ENCODE measurements around the gene EHBP1.

The EHBP1 gene

GRCh38 chr2:62928015-62928414 is 222.5 kb downstream of the EHBP1 start:
- H3K4me1 Mint-ChIP-seq (ENCODE audit: low read depth), result no peaks in the 10 kb centered on the region
- H3K4me3 Mint-ChIP-seq, result no peak overlapping the region
- peaks cover 23% of the 10 kb centered on the region for H3K9me3 Mint-ChIP-seq

GRCh38 chr2:62931536-62931935 is 226.0 kb downstream of the EHBP1 start:
- H3K36me3 Mint-ChIP-seq (ENCODE audit: low read depth), result no peaks in the 10 kb centered on the region

More at GRCh38 chr2:62928015-62928414, 222.5 kb downstream of the EHBP1 start:
- H3K27me3 Mint-ChIP-seq, result no peaks in the 10 kb centered on the region
- no peak overlapping the region for H3K27ac Mint-ChIP-seq
- H3K36me3 Mint-ChIP-seq (ENCODE audit: low read depth), result peaks cover 12% of the 10 kb centered on the region

GRCh38 chr2:62933398-62933917 is 227.9 kb downstream of the EHBP1 start:
- no peak overlapping the region for H3K4me3 Mint-ChIP-seq
- H3K36me3 Mint-ChIP-seq (ENCODE audit: low read depth), result no peaks in the 10 kb centered on the region
- no peaks in the 10 kb centered on the region for H3K4me1 Mint-ChIP-seq (ENCODE audit: low read depth)
- no peaks in the 10 kb centered on the region for H3K9me3 Mint-ChIP-seq
- no peak overlapping the region for H3K27ac Mint-ChIP-seq
- H3K27me3 Mint-ChIP-seq, result no peaks in the 10 kb centered on the region

More at GRCh38 chr2:62931536-62931935, 226.0 kb downstream of the EHBP1 start:
- no peak overlapping the region for H3K27ac Mint-ChIP-seq
- H3K27me3 Mint-ChIP-seq, result no peaks in the 10 kb centered on the region
- no peak overlapping the region for H3K4me3 Mint-ChIP-seq
- no peaks in the 10 kb centered on the region for H3K4me1 Mint-ChIP-seq (ENCODE audit: low read depth)
- no peaks in the 10 kb centered on the region for H3K9me3 Mint-ChIP-seq

GRCh38 chr2:62934517-62934916 is 229.0 kb downstream of the EHBP1 start:
- no peaks in the 10 kb centered on the region for H3K4me1 Mint-ChIP-seq (ENCODE audit: low read depth)
- no peak overlapping the region for H3K4me3 Mint-ChIP-seq
- H3K27ac Mint-ChIP-seq, result no peak overlapping the region
- H3K27me3 Mint-ChIP-seq, result no peaks in the 10 kb centered on the region
- H3K36me3 Mint-ChIP-seq (ENCODE audit: low read depth), result no peaks in the 10 kb centered on the region
- no peaks in the 10 kb centered on the region for H3K9me3 Mint-ChIP-seq

- H3K9me3 Mint-ChIP-seq, result no peaks in the 10 kb centered on the region
- H3K4me3 Mint-ChIP-seq, result no peak overlapping the region
- no peak overlapping the region for H3K27ac Mint-ChIP-seq
- H3K27me3 Mint-ChIP-seq, result no peaks in the 10 kb centered on the region
- peaks cover 6% of the 10 kb centered on the region for H3K36me3 Mint-ChIP-seq (ENCODE audit: low read depth)
- no peaks in the 10 kb centered on the region for H3K4me1 Mint-ChIP-seq (ENCODE audit: low read depth)
Observed at GRCh38 chr2:62938126-62938525, 232.6 kb downstream of the EHBP1 start.

- H3K27me3 Mint-ChIP-seq, result no peaks in the 10 kb centered on the region
- no peak overlapping the region for H3K4me3 Mint-ChIP-seq
- H3K9me3 Mint-ChIP-seq, result no peaks in the 10 kb centered on the region
- no peak overlapping the region for H3K27ac Mint-ChIP-seq
- peaks cover 11% of the 10 kb centered on the region for H3K36me3 Mint-ChIP-seq (ENCODE audit: low read depth)
- no peaks in the 10 kb centered on the region for H3K4me1 Mint-ChIP-seq (ENCODE audit: low read depth)
Observed at GRCh38 chr2:62939735-62940491, 234.4 kb downstream of the EHBP1 start.

- H3K4me1 Mint-ChIP-seq (ENCODE audit: low read depth), result no peaks in the 10 kb centered on the region
- H3K9me3 Mint-ChIP-seq, result no peaks in the 10 kb centered on the region
- H3K4me3 Mint-ChIP-seq, result no peak overlapping the region
- peaks cover 11% of the 10 kb centered on the region for H3K36me3 Mint-ChIP-seq (ENCODE audit: low read depth)
- H3K27me3 Mint-ChIP-seq, result no peaks in the 10 kb centered on the region
- H3K27ac Mint-ChIP-seq, result no peak overlapping the region
Observed at GRCh38 chr2:62940697-62941096, 235.2 kb downstream of the EHBP1 start.

GRCh38 chr2:62941413-62941812 is 235.9 kb downstream of the EHBP1 start:
- H3K27me3 Mint-ChIP-seq, result no peaks in the 10 kb centered on the region
- no peaks in the 10 kb centered on the region for H3K9me3 Mint-ChIP-seq
- no peaks in the 10 kb centered on the region for H3K4me1 Mint-ChIP-seq (ENCODE audit: low read depth)
- no peak overlapping the region for H3K27ac Mint-ChIP-seq
- H3K36me3 Mint-ChIP-seq (ENCODE audit: low read depth), result peaks cover 11% of the 10 kb centered on the region
- no peak overlapping the region for H3K4me3 Mint-ChIP-seq

- H3K27ac Mint-ChIP-seq, result no peak overlapping the region
- H3K9me3 Mint-ChIP-seq, result no peaks in the 10 kb centered on the region
- peaks cover 20% of the 10 kb centered on the region for H3K36me3 Mint-ChIP-seq (ENCODE audit: low read depth)
- H3K4me3 Mint-ChIP-seq, result no peak overlapping the region
- H3K27me3 Mint-ChIP-seq, result no peaks in the 10 kb centered on the region
- H3K4me1 Mint-ChIP-seq (ENCODE audit: low read depth), result no peaks in the 10 kb centered on the region
Observed at GRCh38 chr2:62944362-62944761, 238.8 kb downstream of the EHBP1 start.

GRCh38 chr2:62947403-62947802 is 241.9 kb downstream of the EHBP1 start:
- no peaks in the 10 kb centered on the region for H3K27me3 Mint-ChIP-seq
- H3K4me1 Mint-ChIP-seq (ENCODE audit: low read depth), result no peaks in the 10 kb centered on the region
- no peak overlapping the region for H3K27ac Mint-ChIP-seq
- no peaks in the 10 kb centered on the region for H3K9me3 Mint-ChIP-seq
- no peak overlapping the region for H3K4me3 Mint-ChIP-seq
- H3K36me3 Mint-ChIP-seq (ENCODE audit: low read depth), result peaks cover 24% of the 10 kb centered on the region

GRCh38 chr2:62956651-62957050 is 251.1 kb downstream of the EHBP1 start:
- no peaks in the 10 kb centered on the region for H3K4me1 Mint-ChIP-seq (ENCODE audit: low read depth)
- H3K27ac Mint-ChIP-seq, result no peak overlapping the region
- peaks cover 36% of the 10 kb centered on the region for H3K36me3 Mint-ChIP-seq (ENCODE audit: low read depth)
- no peak overlapping the region for H3K4me3 Mint-ChIP-seq
- H3K27me3 Mint-ChIP-seq, result no peaks in the 10 kb centered on the region
- no peaks in the 10 kb centered on the region for H3K9me3 Mint-ChIP-seq

GRCh38 chr2:62958206-62958605 is 252.7 kb downstream of the EHBP1 start:
- Mint-ChIP-seq H3K4me3 (no peak overlapping the region), H3K27ac (no peak overlapping the region), H3K27me3 (no peaks in the 10 kb centered on the region), H3K4me1 (ENCODE audit: low read depth) (no peaks in the 10 kb centered on the region), H3K36me3 (ENCODE audit: low read depth) (peaks cover 31% of the 10 kb centered on the region), H3K9me3 (no peaks in the 10 kb centered on the region)

GRCh38 chr2:62964050-62964449 is 258.5 kb downstream of the EHBP1 start:
- peaks cover 16% of the 10 kb centered on the region for H3K36me3 Mint-ChIP-seq (ENCODE audit: low read depth)

GRCh38 chr2:62964671-62965070 is 259.2 kb downstream of the EHBP1 start:
- Mint-ChIP-seq H3K9me3 (no peaks in the 10 kb centered on the region), H3K36me3 (ENCODE audit: low read depth) (peaks cover 14% of the 10 kb centered on the region), H3K27ac (no peak overlapping the region), H3K4me3 (no peak overlapping the region), H3K27me3 (no peaks in the 10 kb centered on the region), H3K4me1 (ENCODE audit: low read depth) (no peaks in the 10 kb centered on the region)

More at GRCh38 chr2:62964050-62964449, 258.5 kb downstream of the EHBP1 start:
- H3K4me3 Mint-ChIP-seq, result no peak overlapping the region
- no peaks in the 10 kb centered on the region for H3K4me1 Mint-ChIP-seq (ENCODE audit: low read depth)
- H3K27ac Mint-ChIP-seq, result no peak overlapping the region
- no peaks in the 10 kb centered on the region for H3K27me3 Mint-ChIP-seq
- H3K9me3 Mint-ChIP-seq, result no peaks in the 10 kb centered on the region

GRCh38 chr2:62966991-62967390 is 261.5 kb downstream of the EHBP1 start:
- Mint-ChIP-seq H3K4me1 (ENCODE audit: low read depth) (no peaks in the 10 kb centered on the region), H3K9me3 (no peaks in the 10 kb centered on the region), H3K4me3 (no peak overlapping the region), H3K27ac (no peak overlapping the region), H3K27me3 (no peaks in the 10 kb centered on the region), H3K36me3 (ENCODE audit: low read depth) (peaks cover 10% of the 10 kb centered on the region)

- no peaks in the 10 kb centered on the region for H3K27me3 Mint-ChIP-seq
- H3K27ac Mint-ChIP-seq, result no peak overlapping the region
- H3K36me3 Mint-ChIP-seq (ENCODE audit: low read depth), result peaks cover 10% of the 10 kb centered on the region
- no peaks in the 10 kb centered on the region for H3K9me3 Mint-ChIP-seq
- no peaks in the 10 kb centered on the region for H3K4me1 Mint-ChIP-seq (ENCODE audit: low read depth)
- H3K4me3 Mint-ChIP-seq, result no peak overlapping the region
Observed at GRCh38 chr2:62968168-62968567, 262.7 kb downstream of the EHBP1 start.

Measured in stimulated activated naive CD8-positive, alpha-beta T cell treated with anti-CD3 and anti-CD28 coated beads, Interleukin-15, Interleukin-2, amounts not matched to agents 100 ng/mL and 50 ng/mL, for 24 hours (primary cell).